ENCODE results near the gene EYA2. TPM values are rescaled to one million over a fixed set of nuclear protein-coding genes. Genes with fewer than 3 reads are reported as not detected.

Gene EYA2
- total and polyA plus RNA-seq, 2 donors (not counting 1 experiment from before 2014, with no cell fraction given): 1.1 to 2.8 TPM

- no peak for ATAC-seq (ENCODE audit: low read depth)
- intact Hi-C loops (cut with micrococcal nuclease): no loop called here
- POLR2A ChIA-PET: no interaction called here
- Histone ChIP-seq H2AFZ (ENCODE audit: insufficient read depth, low read depth, low read length, poor library complexity, severe bottlenecking) (no peak overlapping the region), H3K27me3 (replicated peaks in 1 of 4; ENCODE audit: control extremely low read depth in 1 of 4, control insufficient read depth in 3 of 4, insufficient read depth in 4 of 4, low read length in 3 of 4) (no peaks in the 10 kb centered on the region), H3K4me1 (ENCODE audit: control insufficient read depth in 2 of 2, insufficient read depth in 2 of 2, low read length in 2 of 2) (no peaks in the 10 kb centered on the region), H3K4me3 (ENCODE audit: control extremely low read depth in 1 of 5, extremely low read depth in 1 of 5, insufficient read depth in 1 of 5, low read depth in 2 of 5, low read length in 4 of 5) (no peak overlapping the region), H4K20me1 (ENCODE audit: control insufficient read depth, insufficient read depth, low read length, poor library complexity, severe bottlenecking) (no peaks in the 10 kb centered on the region), H3K79me2 (ENCODE audit: control insufficient read depth, insufficient read depth, low read length) (no peaks in the 10 kb centered on the region), H3K9ac (ENCODE audit: low read length) (no peak overlapping the region), H3K9me3 (ENCODE audit: control extremely low read depth in 1 of 3, control insufficient read depth in 2 of 3, insufficient read depth in 1 of 3, low read length in 2 of 3) (no peaks in the 10 kb centered on the region), H3K4me2 (replicated peaks; ENCODE audit: low read depth, low read length, poor library complexity, severe bottlenecking) (no peak overlapping the region), H3K36me3 (replicated peaks in 1 of 2; ENCODE audit: control extremely low read depth in 1 of 2, control insufficient read depth in 1 of 2, extremely low read depth in 1 of 2, insufficient read depth in 2 of 2, low read length in 1 of 2) (no peaks in the 10 kb centered on the region), H3K27ac (ENCODE audit: low read length in 2 of 2) (no peak overlapping the region)
- Mint-ChIP-seq H3K27ac (no peak overlapping the region), H3K9me3 (ENCODE audit: insufficient read depth) (peaks cover 2% of the 10 kb centered on the region), H3K4me3 (no peak overlapping the region), H3K4me1 (peaks cover 1% of the 10 kb centered on the region), H3K27me3 (peaks cover 7% of the 10 kb centered on the region)
- TF ChIP-seq, protein P1, sequence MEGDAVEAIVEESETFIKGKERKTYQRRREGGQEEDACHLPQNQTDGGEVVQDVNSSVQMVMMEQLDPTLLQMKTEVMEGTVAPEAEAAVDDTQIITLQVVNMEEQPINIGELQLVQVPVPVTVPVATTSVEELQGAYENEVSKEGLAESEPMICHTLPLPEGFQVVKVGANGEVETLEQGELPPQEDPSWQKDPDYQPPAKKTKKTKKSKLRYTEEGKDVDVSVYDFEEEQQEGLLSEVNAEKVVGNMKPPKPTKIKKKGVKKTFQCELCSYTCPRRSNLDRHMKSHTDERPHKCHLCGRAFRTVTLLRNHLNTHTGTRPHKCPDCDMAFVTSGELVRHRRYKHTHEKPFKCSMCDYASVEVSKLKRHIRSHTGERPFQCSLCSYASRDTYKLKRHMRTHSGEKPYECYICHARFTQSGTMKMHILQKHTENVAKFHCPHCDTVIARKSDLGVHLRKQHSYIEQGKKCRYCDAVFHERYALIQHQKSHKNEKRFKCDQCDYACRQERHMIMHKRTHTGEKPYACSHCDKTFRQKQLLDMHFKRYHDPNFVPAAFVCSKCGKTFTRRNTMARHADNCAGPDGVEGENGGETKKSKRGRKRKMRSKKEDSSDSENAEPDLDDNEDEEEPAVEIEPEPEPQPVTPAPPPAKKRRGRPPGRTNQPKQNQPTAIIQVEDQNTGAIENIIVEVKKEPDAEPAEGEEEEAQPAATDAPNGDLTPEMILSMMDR (IDR thresholded peaks at IDR 0.05): no peak
- no peak for TF ChIP-seq EZH2 (IDR thresholded peaks at IDR 0.05; ENCODE audit: borderline replicate concordance, insufficient read depth, low read depth, low read length, poor library complexity, severe bottlenecking)
- DNase-seq: no peak
- WGBS (ENCODE audit: insufficient coverage): 67% methylated on average over 2 of the region's 3 CpGs
- CTCF ChIA-PET: no interaction called here
These were observed 283.6 kb downstream of the EYA2 start for GRCh38 chr20:47178277-47178676.

DNA sequence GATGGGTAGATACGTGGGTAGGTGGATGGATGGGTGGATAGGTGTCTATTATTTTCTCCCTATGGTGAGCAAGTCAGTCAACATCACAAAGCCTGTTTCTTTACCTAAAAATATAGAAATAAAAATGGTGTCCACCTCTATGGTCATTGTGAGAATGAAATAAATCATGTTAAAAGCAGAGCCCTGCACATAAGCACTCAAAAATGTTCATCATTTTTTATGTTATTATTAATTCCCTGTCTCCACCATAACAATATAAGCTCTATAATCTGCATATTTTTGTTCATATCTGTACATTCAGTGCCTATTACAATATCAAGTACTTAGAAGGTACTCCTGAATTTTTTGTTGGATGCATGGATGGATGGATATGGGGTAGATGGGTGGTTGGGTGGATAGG is 284.2 kb downstream of the EYA2 start:
- H3K27me3 ChIP-seq (replicated peaks in 1 of 4; ENCODE audit: control extremely low read depth in 1 of 4, control insufficient read depth in 3 of 4, insufficient read depth in 4 of 4, low read length in 3 of 4): no peaks in the 10 kb centered on the region

More for the DNA sequence above, 284.2 kb downstream of the EYA2 start:
- Mint-ChIP-seq H3K9me3 (ENCODE audit: insufficient read depth) (peaks cover 2% of the 10 kb centered on the region), H3K4me3 (no peak overlapping the region), H3K27ac (no peak overlapping the region), H3K4me1 (peaks cover 1% of the 10 kb centered on the region), H3K27me3 (peaks cover 7% of the 10 kb centered on the region)
- H3K9ac ChIP-seq (ENCODE audit: low read length): no peak overlapping the region
- no peak overlapping the region for H2AFZ ChIP-seq (ENCODE audit: insufficient read depth, low read depth, low read length, poor library complexity, severe bottlenecking)
- H3K27ac ChIP-seq (ENCODE audit: low read length in 2 of 2): no peak overlapping the region
- no peaks in the 10 kb centered on the region for H3K4me1 ChIP-seq (ENCODE audit: control insufficient read depth in 2 of 2, insufficient read depth in 2 of 2, low read length in 2 of 2)
- no peak overlapping the region for H3K4me2 ChIP-seq (replicated peaks; ENCODE audit: low read depth, low read length, poor library complexity, severe bottlenecking)
- TF ChIP-seq EZH2 (IDR thresholded peaks at IDR 0.05; ENCODE audit: borderline replicate concordance, insufficient read depth, low read depth, low read length, poor library complexity, severe bottlenecking): no peak
- TF ChIP-seq, protein P1 (IDR thresholded peaks at IDR 0.05): no peak
- H4K20me1 ChIP-seq (ENCODE audit: control insufficient read depth, insufficient read depth, low read length, poor library complexity, severe bottlenecking): no peaks in the 10 kb centered on the region
- DNase-seq: no peak
- POLR2A ChIA-PET: no interaction called here
- no peak for ATAC-seq (ENCODE audit: low read depth)
- no CpG with 5 or more reads among the region's 1 CpG for WGBS (ENCODE audit: insufficient coverage)
- H3K9me3 ChIP-seq (ENCODE audit: control extremely low read depth in 1 of 3, control insufficient read depth in 2 of 3, insufficient read depth in 1 of 3, low read length in 2 of 3): no peaks in the 10 kb centered on the region
- intact Hi-C loops (cut with micrococcal nuclease): no loop called here
- H3K36me3 ChIP-seq (replicated peaks in 1 of 2; ENCODE audit: control extremely low read depth in 1 of 2, control insufficient read depth in 1 of 2, extremely low read depth in 1 of 2, insufficient read depth in 2 of 2, low read length in 1 of 2): no peaks in the 10 kb centered on the region
- no peaks in the 10 kb centered on the region for H3K79me2 ChIP-seq (ENCODE audit: control insufficient read depth, insufficient read depth, low read length)
- CTCF ChIA-PET: no interaction called here
- no peak overlapping the region for H3K4me3 ChIP-seq (ENCODE audit: control extremely low read depth in 1 of 5, extremely low read depth in 1 of 5, insufficient read depth in 1 of 5, low read depth in 2 of 5, low read length in 4 of 5)

Measured in B cell (primary cell).